Panc1 (cell line): ENCODE measurements around the gene GRAMD4. TPM values are rescaled to one million over a fixed set of nuclear protein-coding genes. Genes with fewer than 3 reads are reported as not detected.

Experiments used
- ATAC-seq: fragments of 200-7000 bp; cut with Tn5 transposase; 2 replicates; pipeline ENCODE4 v1.9.1; 2020; ENCODE audit warnings: mild to moderate bottlenecking, moderate library complexity
- BruUV-seq: library from RNA; stranded (reverse); fragments of 400-500 nt; replicated peaks from 2 replicates; lab custom pipeline; 2021; lab: Mats Ljungman, UMichigan
- CTCF ChIA-PET: fragments of 300-600 bp; sonication (Branson Sonifier 250); formaldehyde crosslinking; loops from one replicate; lab custom pipeline; 2022; ENCODE audit warnings: antibody characterized with exemption; lab: Charles Lee
- POLR2A ChIA-PET: fragments of 300-600 bp; sonication (Branson Sonifier 250); formaldehyde crosslinking; loops from one replicate; lab custom pipeline; 2022; ENCODE audit warnings: antibody characterized with exemption; lab: Charles Lee
- DNase-seq: peaks from one replicate; pipeline ENCODE4 v3.0.0-alpha.2; 2010; ENCODE audit warnings: low read depth, low spot score
- H3K27ac ChIP-seq: 2 replicates; pipeline ENCODE4 v1.5.1; 2011; ENCODE audit warnings: mild to moderate bottlenecking, low read length, inconsistent platforms
- H3K27me3 ChIP-seq: fragments of 200-500 bp; sonication (Bioruptor generic); 2 replicates; pipeline ENCODE4 v1.6.0; 2014; ENCODE audit warnings: low read length, inconsistent platforms; ENCODE audit not compliant: control insufficient read depth, insufficient read depth
- H3K36me3 ChIP-seq: fragments of 200-500 bp; sonication (Bioruptor generic); 2 replicates; pipeline ENCODE4 v1.5.1; 2014; ENCODE audit warnings: inconsistent platforms, mild to moderate bottlenecking, low read length, moderate library complexity; ENCODE audit not compliant: control insufficient read depth, insufficient read depth
- H3K4me1 ChIP-seq: 2 replicates; pipeline ENCODE4 v1.5.1; 2011; ENCODE audit warnings: inconsistent platforms, mild to moderate bottlenecking, low read length, moderate library complexity; ENCODE audit not compliant: control insufficient read depth, insufficient read depth
- H3K4me3 ChIP-seq, 2 experiments: 2 replicates each; pipeline ENCODE4 v1.5.1; 2011 to 2012; ENCODE audit warnings: low read depth in 2 of 2, low read length in 2 of 2, mild to moderate bottlenecking in 2 of 2, inconsistent platforms in 1 of 2, moderate library complexity in 1 of 2
- H3K9me3 ChIP-seq: fragments of 200-500 bp; sonication (Bioruptor generic); 2 replicates; pipeline ENCODE4 v1.5.1; 2014; ENCODE audit warnings: low read depth, mild to moderate bottlenecking, inconsistent platforms, low read length, moderate library complexity; ENCODE audit not compliant: control insufficient read depth, insufficient read depth
- POLR2AphosphoS5 ChIP-seq: IDR thresholded peaks from 2 replicates; pipeline ENCODE4 v1.6.1; 2012; ENCODE audit warnings: mild to moderate bottlenecking, low read depth, low read length, moderate library complexity
- SIN3A ChIP-seq: IDR thresholded peaks from 2 replicates; pipeline ENCODE4 v1.6.1; 2012; ENCODE audit warnings: low read depth, mild to moderate bottlenecking, low read length, moderate library complexity, borderline replicate concordance; ENCODE audit not compliant: insufficient read depth
- TCF7L2 ChIP-seq: IDR thresholded peaks from 2 replicates; pipeline ENCODE4 v1.6.1; 2011; ENCODE audit warnings: mild to moderate bottlenecking, low read depth, low read length, inconsistent platforms
- in situ Hi-C: cut with HindIII; loops from 2 replicates; pipeline ENCODE4 v1.10.0; 2016; ENCODE audit warnings: low sequenced_read_pairs, low pct_unique_long_range_greater_than_20kb
- intact Hi-C: fragments of 100-400 bp; cut with micrococcal nuclease; formaldehyde crosslinking; loops from one replicate; pipeline ENCODE4 v1.10.0; 2022; ENCODE audit not compliant: unreplicated experiment
- total RNA-seq: library from RNA; stranded (reverse); gene quantifications from one replicate; pipeline ENCODE4 v1.2.1, GENCODE V29; 2021; ENCODE audit not compliant: unreplicated experiment
- TF ChIP-seq, protein P1 (sequence below), 2 experiments: IDR thresholded peaks; 2 replicates each; pipeline ENCODE4 v1.6.1; 2011 to 2012; ENCODE audit warnings: low read depth in 2 of 2, control low read depth in 1 of 2, low read length in 1 of 2, mild to moderate bottlenecking in 1 of 2, moderate library complexity in 1 of 2; ENCODE audit not compliant: insufficient read depth in 1 of 2
- TF ChIP-seq, protein P2 (sequence below): fragments of 450-650 bp; IDR thresholded peaks from 2 replicates; pipeline ENCODE4 v1.5.1; 2017; ENCODE audit warnings: mild to moderate bottlenecking

GRAMD4 gene
- total RNA-seq, 1 experiment from 2014 or later, result 30.8 TPM

DNA sequence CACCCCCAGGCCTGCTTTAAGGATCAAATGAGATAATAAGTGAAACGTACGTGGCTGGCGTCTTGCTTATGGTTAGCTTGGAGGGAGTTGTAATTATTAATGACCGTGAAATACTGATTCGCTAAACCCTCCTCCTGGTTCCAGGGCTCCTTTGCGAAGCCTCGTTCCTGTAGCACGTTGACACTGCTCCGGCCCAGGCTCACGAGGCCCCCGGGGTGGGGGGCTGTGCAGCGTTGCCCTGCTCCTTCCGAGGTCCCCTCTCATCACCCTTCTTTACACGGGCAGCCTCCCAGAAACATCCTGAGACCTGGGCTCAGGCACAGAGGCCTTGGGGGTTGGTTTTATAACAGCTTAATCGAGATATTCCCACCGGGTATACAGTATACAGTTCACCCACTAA lies 9.1 kb downstream of the GRAMD4 start:
- DNase-seq (no peak), ATAC-seq (no peak)
- Histone ChIP-seq H3K27me3 (no peaks in the 10 kb centered on the region), H3K9me3 (no peaks in the 10 kb centered on the region), H3K4me1 (no peaks in the 10 kb centered on the region), H3K4me3 (no peak overlapping the region), H3K27ac (no peak overlapping the region), H3K36me3 (no peaks in the 10 kb centered on the region)
- intact Hi-C loops (no loop called here), in situ Hi-C loops (no loop called here)
- CTCF ChIA-PET, result no interaction called here
- POLR2A ChIA-PET, result no interaction called here
- TF ChIP-seq, protein P1, sequence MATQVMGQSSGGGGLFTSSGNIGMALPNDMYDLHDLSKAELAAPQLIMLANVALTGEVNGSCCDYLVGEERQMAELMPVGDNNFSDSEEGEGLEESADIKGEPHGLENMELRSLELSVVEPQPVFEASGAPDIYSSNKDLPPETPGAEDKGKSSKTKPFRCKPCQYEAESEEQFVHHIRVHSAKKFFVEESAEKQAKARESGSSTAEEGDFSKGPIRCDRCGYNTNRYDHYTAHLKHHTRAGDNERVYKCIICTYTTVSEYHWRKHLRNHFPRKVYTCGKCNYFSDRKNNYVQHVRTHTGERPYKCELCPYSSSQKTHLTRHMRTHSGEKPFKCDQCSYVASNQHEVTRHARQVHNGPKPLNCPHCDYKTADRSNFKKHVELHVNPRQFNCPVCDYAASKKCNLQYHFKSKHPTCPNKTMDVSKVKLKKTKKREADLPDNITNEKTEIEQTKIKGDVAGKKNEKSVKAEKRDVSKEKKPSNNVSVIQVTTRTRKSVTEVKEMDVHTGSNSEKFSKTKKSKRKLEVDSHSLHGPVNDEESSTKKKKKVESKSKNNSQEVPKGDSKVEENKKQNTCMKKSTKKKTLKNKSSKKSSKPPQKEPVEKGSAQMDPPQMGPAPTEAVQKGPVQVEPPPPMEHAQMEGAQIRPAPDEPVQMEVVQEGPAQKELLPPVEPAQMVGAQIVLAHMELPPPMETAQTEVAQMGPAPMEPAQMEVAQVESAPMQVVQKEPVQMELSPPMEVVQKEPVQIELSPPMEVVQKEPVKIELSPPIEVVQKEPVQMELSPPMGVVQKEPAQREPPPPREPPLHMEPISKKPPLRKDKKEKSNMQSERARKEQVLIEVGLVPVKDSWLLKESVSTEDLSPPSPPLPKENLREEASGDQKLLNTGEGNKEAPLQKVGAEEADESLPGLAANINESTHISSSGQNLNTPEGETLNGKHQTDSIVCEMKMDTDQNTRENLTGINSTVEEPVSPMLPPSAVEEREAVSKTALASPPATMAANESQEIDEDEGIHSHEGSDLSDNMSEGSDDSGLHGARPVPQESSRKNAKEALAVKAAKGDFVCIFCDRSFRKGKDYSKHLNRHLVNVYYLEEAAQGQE (IDR thresholded peaks at IDR 0.05; ENCODE audit: insufficient read depth in 1 of 2, low read depth in 2 of 2, low read length in 1 of 2), result no peak
- TF ChIP-seq TCF7L2 (no peak), POLR2AphosphoS5 (no peak), SIN3A (no peak)
- TF ChIP-seq, protein P2, sequence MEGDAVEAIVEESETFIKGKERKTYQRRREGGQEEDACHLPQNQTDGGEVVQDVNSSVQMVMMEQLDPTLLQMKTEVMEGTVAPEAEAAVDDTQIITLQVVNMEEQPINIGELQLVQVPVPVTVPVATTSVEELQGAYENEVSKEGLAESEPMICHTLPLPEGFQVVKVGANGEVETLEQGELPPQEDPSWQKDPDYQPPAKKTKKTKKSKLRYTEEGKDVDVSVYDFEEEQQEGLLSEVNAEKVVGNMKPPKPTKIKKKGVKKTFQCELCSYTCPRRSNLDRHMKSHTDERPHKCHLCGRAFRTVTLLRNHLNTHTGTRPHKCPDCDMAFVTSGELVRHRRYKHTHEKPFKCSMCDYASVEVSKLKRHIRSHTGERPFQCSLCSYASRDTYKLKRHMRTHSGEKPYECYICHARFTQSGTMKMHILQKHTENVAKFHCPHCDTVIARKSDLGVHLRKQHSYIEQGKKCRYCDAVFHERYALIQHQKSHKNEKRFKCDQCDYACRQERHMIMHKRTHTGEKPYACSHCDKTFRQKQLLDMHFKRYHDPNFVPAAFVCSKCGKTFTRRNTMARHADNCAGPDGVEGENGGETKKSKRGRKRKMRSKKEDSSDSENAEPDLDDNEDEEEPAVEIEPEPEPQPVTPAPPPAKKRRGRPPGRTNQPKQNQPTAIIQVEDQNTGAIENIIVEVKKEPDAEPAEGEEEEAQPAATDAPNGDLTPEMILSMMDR, result no peak
- BruUV-seq, result no TSS peak

DNA sequence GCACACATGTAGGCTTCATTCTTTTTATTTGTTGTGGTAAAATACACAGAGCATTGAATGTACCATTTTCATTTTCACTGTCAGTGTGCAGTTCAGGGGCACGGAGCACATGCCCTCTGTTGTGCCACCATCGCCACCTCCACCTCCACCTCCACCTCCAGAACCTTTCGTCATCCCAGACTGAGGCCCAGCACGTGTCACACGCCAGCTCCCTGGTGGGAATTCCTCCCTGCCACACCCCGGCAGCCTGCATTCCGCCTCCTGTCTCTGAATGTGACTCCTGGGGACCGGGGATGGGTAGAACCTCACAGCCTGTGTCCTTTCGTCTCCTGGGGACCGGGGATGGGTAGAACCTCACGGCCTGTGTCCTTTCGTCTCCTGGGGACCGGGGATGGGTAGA lies 10.9 kb downstream of the GRAMD4 start:
- ATAC-seq (no peak), DNase-seq (no peak)
- intact Hi-C loops, result no loop called here
- Histone ChIP-seq H3K9me3 (no peaks in the 10 kb centered on the region), H3K4me1 (no peaks in the 10 kb centered on the region; the same call in 1 of the 2 replicates), H3K36me3 (no peaks in the 10 kb centered on the region), H3K4me3 (no peak overlapping the region), H3K27ac (no peak overlapping the region), H3K27me3 (no peaks in the 10 kb centered on the region)
- BruUV-seq, result no TSS peak
- in situ Hi-C loops, result no loop called here
- POLR2A ChIA-PET, result interaction anchor here (0.7 kb wide), 1 partner anchor 486 kb away, joined by 4 read pairs; no protein-coding TSS in a partner anchor
- CTCF ChIA-PET, result no interaction called here
- TF ChIP-seq, protein P2, result no peak
- TF ChIP-seq TCF7L2 (no peak), POLR2AphosphoS5 (no peak), SIN3A (no peak)
- TF ChIP-seq, protein P1 (IDR thresholded peaks at IDR 0.05; ENCODE audit: insufficient read depth in 1 of 2, low read depth in 2 of 2, low read length in 1 of 2), result no peak
